ENCODE measurements around the gene MAN1C1.

MAN1C1 gene

DNA sequence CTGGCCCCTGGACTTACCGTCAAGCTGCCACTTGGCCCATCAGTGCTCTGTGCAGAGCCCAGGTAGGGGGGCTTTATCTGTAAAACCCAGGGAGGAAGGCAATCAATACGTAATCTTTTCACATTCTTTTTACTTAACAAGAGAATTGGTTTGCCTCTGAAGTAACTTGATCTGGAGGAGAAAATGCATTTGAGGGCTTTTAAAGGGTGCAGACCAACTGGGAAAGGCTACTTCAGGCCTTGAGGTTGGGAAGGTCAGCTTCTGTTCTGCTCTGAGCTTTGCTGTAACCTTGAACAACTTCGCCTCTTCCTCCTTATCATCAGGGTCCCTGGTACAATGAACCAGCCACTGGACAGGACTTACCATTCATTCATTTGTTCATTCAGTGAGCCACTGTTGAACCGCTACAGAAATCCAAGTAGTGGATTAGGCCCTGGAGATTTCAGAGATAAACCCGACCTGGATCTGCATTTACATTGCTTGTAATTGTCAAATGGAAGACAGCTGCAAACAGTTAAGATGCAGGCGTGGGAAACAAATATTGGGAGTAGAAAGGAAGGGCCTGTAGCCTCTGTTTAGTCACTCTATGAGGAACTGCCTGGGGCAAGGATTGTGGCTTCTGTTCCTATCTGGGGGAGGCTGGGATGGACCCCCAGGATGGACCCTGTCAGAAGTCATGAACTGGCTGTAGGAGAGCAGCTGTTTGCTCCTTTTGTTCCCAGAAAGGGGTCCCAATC, 90.9 kb downstream of the MAN1C1 start:
- H3K4me3 ChIP-seq (ENCODE audit: low read length), result no peak overlapping the region
- H3K36me3 ChIP-seq (replicated peaks; ENCODE audit: low read depth, low read length), result no peaks in the 10 kb centered on the region
- no peaks in the 10 kb centered on the region for H3K4me1 ChIP-seq (ENCODE audit: low read length)
- TF ChIP-seq, protein P1, sequence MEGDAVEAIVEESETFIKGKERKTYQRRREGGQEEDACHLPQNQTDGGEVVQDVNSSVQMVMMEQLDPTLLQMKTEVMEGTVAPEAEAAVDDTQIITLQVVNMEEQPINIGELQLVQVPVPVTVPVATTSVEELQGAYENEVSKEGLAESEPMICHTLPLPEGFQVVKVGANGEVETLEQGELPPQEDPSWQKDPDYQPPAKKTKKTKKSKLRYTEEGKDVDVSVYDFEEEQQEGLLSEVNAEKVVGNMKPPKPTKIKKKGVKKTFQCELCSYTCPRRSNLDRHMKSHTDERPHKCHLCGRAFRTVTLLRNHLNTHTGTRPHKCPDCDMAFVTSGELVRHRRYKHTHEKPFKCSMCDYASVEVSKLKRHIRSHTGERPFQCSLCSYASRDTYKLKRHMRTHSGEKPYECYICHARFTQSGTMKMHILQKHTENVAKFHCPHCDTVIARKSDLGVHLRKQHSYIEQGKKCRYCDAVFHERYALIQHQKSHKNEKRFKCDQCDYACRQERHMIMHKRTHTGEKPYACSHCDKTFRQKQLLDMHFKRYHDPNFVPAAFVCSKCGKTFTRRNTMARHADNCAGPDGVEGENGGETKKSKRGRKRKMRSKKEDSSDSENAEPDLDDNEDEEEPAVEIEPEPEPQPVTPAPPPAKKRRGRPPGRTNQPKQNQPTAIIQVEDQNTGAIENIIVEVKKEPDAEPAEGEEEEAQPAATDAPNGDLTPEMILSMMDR (IDR thresholded peaks at IDR 0.05; ENCODE audit: low read depth, low read length), result no peak
- no peak for TF ChIP-seq EZH2phosphoT487 (IDR thresholded peaks at IDR 0.05; ENCODE audit: low read depth)
- H3K27me3 ChIP-seq (ENCODE audit: low read depth, low read length), result no peaks in the 10 kb centered on the region; the same call in 1 of the 2 replicates
- no peak overlapping the region for H3K9ac ChIP-seq (ENCODE audit: low read length)
- H3K9me3 ChIP-seq (ENCODE audit: insufficient read depth, low read length), result no peaks in the 10 kb centered on the region
- H3K79me2 ChIP-seq (ENCODE audit: low read length), result no peaks in the 10 kb centered on the region
- H3K27ac ChIP-seq (ENCODE audit: low read length), result no peak overlapping the region
- H4K20me1 ChIP-seq (ENCODE audit: insufficient read depth, low read length), result no peaks in the 10 kb centered on the region
- H3K4me2 ChIP-seq (ENCODE audit: low read length), result no peak overlapping the region
- no peak overlapping the region for H2AFZ ChIP-seq (ENCODE audit: low read depth, low read length)

DNA sequence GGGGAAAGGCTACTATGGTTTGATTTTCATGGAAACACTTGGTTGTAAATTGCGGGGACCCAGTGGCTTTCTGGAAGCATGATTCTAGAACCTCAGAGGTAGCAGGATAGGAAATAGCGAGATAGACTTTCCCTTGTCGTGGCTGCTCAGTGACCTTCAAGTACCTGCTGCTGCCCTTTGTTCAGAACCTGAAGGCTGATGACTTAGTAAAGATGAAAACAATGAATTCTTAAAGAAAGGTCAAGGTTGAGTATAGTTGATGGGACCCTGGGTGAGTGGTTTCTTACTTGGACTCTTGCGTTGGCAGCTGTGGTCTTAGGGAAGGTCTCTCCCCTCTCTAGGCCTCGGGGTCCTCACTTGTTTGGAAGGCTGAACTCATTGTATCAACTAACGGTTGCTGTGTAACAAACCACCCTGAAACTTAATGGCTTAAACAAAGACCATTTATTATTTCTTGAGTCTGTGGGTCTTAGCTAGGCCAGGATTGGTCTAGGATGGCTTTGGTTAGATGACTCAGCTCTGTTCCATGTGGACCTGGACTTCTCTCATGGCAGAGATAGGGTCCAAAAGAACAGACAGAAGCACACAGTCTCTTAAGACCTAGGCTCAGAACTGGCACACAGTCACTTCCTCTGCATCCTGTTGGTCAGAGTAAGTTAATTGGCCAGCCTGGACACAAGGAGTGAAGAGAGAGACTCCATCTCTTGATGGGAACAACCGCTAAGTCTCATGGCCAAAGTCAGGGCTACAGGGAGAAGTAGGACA, 94.2 kb downstream of the MAN1C1 start:
- no peak for TF ChIP-seq EZH2phosphoT487 (IDR thresholded peaks at IDR 0.05; ENCODE audit: low read depth)
- TF ChIP-seq, protein P1 (IDR thresholded peaks at IDR 0.05; ENCODE audit: low read depth, low read length), result no peak
- no peak overlapping the region for H3K4me2 ChIP-seq (ENCODE audit: low read length)

DNA sequence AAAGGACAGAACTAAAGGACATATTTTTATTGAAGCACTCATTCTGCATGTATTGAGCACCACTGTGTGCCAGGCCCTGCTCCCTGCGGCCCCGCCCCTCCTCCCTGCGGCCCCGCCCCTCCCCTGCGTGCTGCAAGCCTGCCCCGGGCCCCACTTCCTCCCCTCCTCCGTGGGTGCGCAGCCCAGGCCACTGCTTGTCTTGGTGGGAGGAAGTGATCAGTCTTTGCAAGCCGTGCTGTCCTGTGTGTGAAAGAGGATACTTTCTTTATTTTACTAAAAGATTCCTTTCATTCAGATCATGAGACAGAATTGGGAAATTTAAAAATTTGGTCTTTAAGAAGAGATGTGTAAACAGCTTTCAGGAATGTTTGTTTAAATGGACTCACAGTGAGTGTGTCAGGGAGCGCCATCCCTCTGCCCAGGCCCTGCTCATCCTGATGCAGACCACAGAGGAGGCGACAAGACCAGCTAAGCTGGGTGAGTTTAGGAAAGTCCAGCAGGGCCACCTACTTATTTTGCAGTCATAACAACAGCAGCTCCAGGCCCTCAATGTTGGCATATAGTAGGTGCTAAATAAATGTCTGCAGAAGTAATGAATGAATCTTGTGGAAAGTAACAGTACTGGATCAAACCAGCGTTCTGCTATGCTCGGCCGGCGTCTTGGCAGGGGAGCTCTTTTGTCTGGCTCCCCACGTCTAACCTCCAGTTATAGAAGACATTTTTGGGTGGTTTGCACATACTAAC, 95.1 kb downstream of the MAN1C1 start:
- Histone ChIP-seq H3K27me3 (ENCODE audit: low read depth, low read length) (no peaks in the 10 kb centered on the region), H3K9me3 (ENCODE audit: insufficient read depth, low read length) (no peaks in the 10 kb centered on the region), H3K9ac (ENCODE audit: low read length) (no peak overlapping the region), H3K4me3 (ENCODE audit: low read length) (no peak overlapping the region), H2AFZ (ENCODE audit: low read depth, low read length) (no peak overlapping the region), H3K4me1 (ENCODE audit: low read length) (no peaks in the 10 kb centered on the region), H3K36me3 (replicated peaks; ENCODE audit: low read depth, low read length) (no peaks in the 10 kb centered on the region), H3K27ac (ENCODE audit: low read length) (no peak overlapping the region), H4K20me1 (ENCODE audit: insufficient read depth, low read length) (no peaks in the 10 kb centered on the region), H3K79me2 (ENCODE audit: low read length) (no peaks in the 10 kb centered on the region), H3K4me2 (ENCODE audit: low read length) (no peak overlapping the region)
- TF ChIP-seq, protein P1 (IDR thresholded peaks at IDR 0.05; ENCODE audit: low read depth, low read length), result no peak
- no peak for TF ChIP-seq EZH2phosphoT487 (IDR thresholded peaks at IDR 0.05; ENCODE audit: low read depth)

More for the DNA sequence above, 94.2 kb downstream of the MAN1C1 start:
- H3K9me3 ChIP-seq (ENCODE audit: insufficient read depth, low read length), result no peaks in the 10 kb centered on the region
- no peaks in the 10 kb centered on the region for H4K20me1 ChIP-seq (ENCODE audit: insufficient read depth, low read length)
- H2AFZ ChIP-seq (ENCODE audit: low read depth, low read length), result no peak overlapping the region
- H3K4me1 ChIP-seq (ENCODE audit: low read length), result no peaks in the 10 kb centered on the region
- no peak overlapping the region for H3K4me3 ChIP-seq (ENCODE audit: low read length)
- H3K27ac ChIP-seq (ENCODE audit: low read length), result no peak overlapping the region
- H3K9ac ChIP-seq (ENCODE audit: low read length), result no peak overlapping the region
- H3K79me2 ChIP-seq (ENCODE audit: low read length), result no peaks in the 10 kb centered on the region
- H3K36me3 ChIP-seq (replicated peaks; ENCODE audit: low read depth, low read length), result no peaks in the 10 kb centered on the region
- H3K27me3 ChIP-seq (ENCODE audit: low read depth, low read length), result no peaks in the 10 kb centered on the region

Data from OCI-LY3 (cell line).